SK-N-SH (cell line): ENCODE data around the gene KCNIP4. TPM values are rescaled to one million over a fixed set of nuclear protein-coding genes. Genes with fewer than 3 reads are reported as not detected.

Source experiments
- CTCF ChIA-PET: fragments of 300-600, 350-600 bp; formaldehyde crosslinking; extraction: SDS; loops from one replicate; lab custom pipeline; 2021; lab: Yijun Ruan, JAX
- POLR2A ChIA-PET: fragments of 350-600 bp; sonication (Branson Sonifier 250); formaldehyde crosslinking; extraction: SDS; loops from one replicate; lab custom pipeline; 2020; ENCODE audit warnings: antibody characterized with exemption, inconsistent platforms; lab: Yijun Ruan, JAX
- DNase-seq: peaks from one replicate; pipeline ENCODE4 v3.0.0; 2012
- H2AFZ ChIP-seq: fragments of 200-600 bp; sonication (generic); 2 replicates; pipeline ENCODE4 v1.8.1; 2016; ENCODE audit warnings: antibody characterized with exemption, mild to moderate bottlenecking, low read depth
- H3F3A ChIP-seq: fragments of 200-600 bp; sonication (generic); replicated peaks from 2 replicates; pipeline ENCODE3; 2016; ENCODE audit warnings: antibody characterized with exemption, mild to moderate bottlenecking; ENCODE audit not compliant: insufficient read depth
- H3K27ac ChIP-seq, 2 experiments: fragments of 200-500 bp in 1 of 2; fragments of 200-600 bp in 1 of 2; sonication (Bioruptor generic) in 1 of 2; sonication (generic), shearing (Covaris generic) in 1 of 2; 2 replicates each; pipeline versions ENCODE4 v1.5.1 to v1.6.1; 2014 to 2016; ENCODE audit warnings: low read depth in 2 of 2, inconsistent platforms in 1 of 2, low read length in 1 of 2, mild to moderate bottlenecking in 1 of 2, mixed read lengths in 1 of 2
- H3K27me3 ChIP-seq: fragments of 200-600 bp; sonication (generic), shearing (Covaris generic); 2 replicates; pipeline ENCODE4 v1.6.1; 2016; ENCODE audit warnings: mixed run types; ENCODE audit not compliant: insufficient read depth
- H3K36me3 ChIP-seq, 2 experiments: fragments of 200-500 bp in 1 of 2; fragments of 200-600 bp in 1 of 2; sonication (Bioruptor generic) in 1 of 2; sonication (generic) in 1 of 2; replicated peaks in 1 of 2; 2 replicates each; pipeline versions ENCODE3 to v1.5.1; 2014 to 2016; ENCODE audit warnings: low read length in 1 of 2, mild to moderate bottlenecking in 1 of 2; ENCODE audit not compliant: insufficient read depth in 2 of 2, control insufficient read depth in 1 of 2
- H3K4me1 ChIP-seq, 2 experiments: fragments of 200-500 bp in 1 of 2; fragments of 200-600 bp in 1 of 2; sonication (Bioruptor generic) in 1 of 2; sonication (generic), shearing (Covaris generic) in 1 of 2; 2 replicates each; pipeline versions ENCODE4 v1.5.1 to v1.6.1; 2014 to 2016; ENCODE audit warnings: low read depth in 1 of 2, low read length in 1 of 2, mixed run types in 1 of 2; ENCODE audit not compliant: insufficient read depth in 2 of 2, control insufficient read depth in 1 of 2
- H3K4me2 ChIP-seq: fragments of 200-600 bp; sonication (generic), shearing (Covaris generic); 2 replicates; pipeline ENCODE4 v1.6.1; 2017; ENCODE audit warnings: mixed run types
- H3K4me3 ChIP-seq, 2 experiments: fragments of 200-500 bp in 1 of 2; fragments of 200-600 bp in 1 of 2; sonication (Bioruptor generic) in 1 of 2; sonication (generic), shearing (Covaris generic) in 1 of 2; 2 replicates each; pipeline versions ENCODE4 v1.5.1 to v1.8.1; 2014 to 2016; ENCODE audit warnings: low read depth in 2 of 2, inconsistent platforms in 1 of 2, low read length in 1 of 2, mild to moderate bottlenecking in 1 of 2, mixed read lengths in 1 of 2, moderate library complexity in 1 of 2
- H3K79me2 ChIP-seq: fragments of 200-600 bp; sonication (generic); 2 replicates; pipeline ENCODE4 v1.8.1; 2017; ENCODE audit warnings: mild to moderate bottlenecking; ENCODE audit not compliant: insufficient read depth
- H3K9ac ChIP-seq: fragments of 200-600 bp; sonication (generic); 2 replicates; pipeline ENCODE4 v1.6.1; 2017; ENCODE audit warnings: mixed run types
- H3K9me2 ChIP-seq: fragments of 200-600 bp; sonication (generic); 2 replicates; pipeline ENCODE4 v1.6.1; 2017; ENCODE audit warnings: mixed run types
- H3K9me3 ChIP-seq: fragments of 200-600 bp; sonication (generic); 2 replicates; pipeline ENCODE4 v1.6.1; 2017; ENCODE audit warnings: mixed run types, mild to moderate bottlenecking, moderate library complexity
- H4K20me1 ChIP-seq: fragments of 200-600 bp; sonication (generic); 2 replicates; pipeline ENCODE4 v1.6.1; 2017; ENCODE audit warnings: mild to moderate bottlenecking, mixed run types; ENCODE audit not compliant: insufficient read depth
- CHD2 ChIP-seq: fragments of 150-350 bp; IDR thresholded peaks from 2 replicates; pipeline ENCODE4 v1.6.1; 2018; ENCODE audit warnings: low read length; ENCODE audit not compliant: partially characterized antibody
- EP300 ChIP-seq, 2 experiments: IDR thresholded peaks; 2 replicates each; pipeline versions ENCODE4 v1.4.0 to v1.6.1; 2012; ENCODE audit warnings: borderline replicate concordance in 1 of 2, low read depth in 1 of 2, low read length in 1 of 2
- JUND ChIP-seq: IDR thresholded peaks from 2 replicates; pipeline ENCODE4 v1.4.0; 2012
- MAX ChIP-seq: IDR thresholded peaks from 2 replicates; pipeline ENCODE4 v1.4.0; 2012; ENCODE audit warnings: low read depth
- MEF2A ChIP-seq: IDR thresholded peaks from 2 replicates; pipeline ENCODE4 v1.4.0; 2012; ENCODE audit warnings: low read depth, borderline replicate concordance
- NRF1 ChIP-seq: IDR thresholded peaks from 2 replicates; pipeline ENCODE4 v1.6.1; 2012; ENCODE audit warnings: low read depth, mild to moderate bottlenecking, low read length
- POLR2AphosphoS5 ChIP-seq: IDR thresholded peaks from 2 replicates; pipeline ENCODE4 v1.6.1; 2012; ENCODE audit warnings: low read depth, low read length
- RAD21 ChIP-seq: IDR thresholded peaks from 2 replicates; pipeline ENCODE4 v1.6.1; 2012; ENCODE audit warnings: mild to moderate bottlenecking, low read length
- RCOR1 ChIP-seq: fragments of 150-350 bp; IDR thresholded peaks from 2 replicates; pipeline ENCODE4 v1.6.1; 2017; ENCODE audit warnings: antibody characterized with exemption, low read length
- RFX5 ChIP-seq: IDR thresholded peaks from 2 replicates; pipeline ENCODE4 v1.6.1; 2012; ENCODE audit warnings: mild to moderate bottlenecking, improper control_type of control experiment, low read length
- RXRA ChIP-seq: IDR thresholded peaks from 2 replicates; pipeline ENCODE4 v1.4.0; 2012; ENCODE audit warnings: low read depth, mild to moderate bottlenecking, borderline replicate concordance
- WGBS: methylation state at CpG from one replicate; pipeline ENCODE4 v1.1.6; 2017; ENCODE audit warnings: low lambda C conversion rate; 5-methylcytosine and 5-hydroxymethylcytosine counted together
- polyA plus RNA-seq, 3 experiments: library from polyadenylated mRNA; depleted of rRNA; stranded (reverse); fragments of >200 nt; gene quantifications; 2 replicates each; pipeline ENCODE4 v1.2.3, GENCODE V29; 2012
- TF ChIP-seq, protein P1 (sequence below): IDR thresholded peaks from 2 replicates; pipeline ENCODE4 v1.4.0; 2012; ENCODE audit warnings: low read depth, borderline replicate concordance
- TF ChIP-seq, protein P2 (sequence below): IDR thresholded peaks from 2 replicates; pipeline ENCODE4; 2012

Gene KCNIP4
- polyA plus RNA-seq, 1 of the 3 experiments (the other 2 are of a cell fraction) = 0.18 TPM

DNA sequence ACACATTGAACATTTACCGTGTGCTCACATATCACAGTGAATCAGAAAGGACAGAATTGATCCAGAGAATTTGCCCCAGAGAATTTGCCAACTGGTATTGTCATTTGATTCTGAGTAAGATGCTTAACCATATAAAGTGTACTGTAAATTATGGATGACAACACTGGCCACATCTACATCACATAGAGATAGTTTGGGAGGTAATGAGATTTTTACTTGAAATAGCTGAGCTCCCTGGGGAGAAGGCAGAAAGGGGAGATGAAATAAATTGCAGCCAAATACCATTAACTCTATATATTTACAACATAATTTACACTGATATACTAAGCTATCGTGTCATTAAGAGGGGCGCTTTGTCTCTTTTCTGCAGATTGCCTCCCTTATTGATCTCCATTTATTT lies 564.0 kb downstream of the KCNIP4 start:
- Histone ChIP-seq H3K4me1 (no peaks in the 10 kb centered on the region), H3K4me2 (no peak overlapping the region), H3K9me3 (no peaks in the 10 kb centered on the region), H2AFZ (no peak overlapping the region), H4K20me1 (no peaks in the 10 kb centered on the region), H3K4me3 (no peak overlapping the region), H3K36me3 (no peaks in the 10 kb centered on the region), H3K9me2 (no peaks in the 10 kb centered on the region), H3K27ac (no peak overlapping the region), H3K79me2 (no peaks in the 10 kb centered on the region), H3K27me3 (no peaks in the 10 kb centered on the region), H3K9ac (no peak overlapping the region), H3F3A (no peaks in the 10 kb centered on the region)
- 26% methylated on average over 3 of the region's 3 CpGs for WGBS
- CTCF ChIA-PET = no interaction called here
- TF ChIP-seq, protein P1, sequence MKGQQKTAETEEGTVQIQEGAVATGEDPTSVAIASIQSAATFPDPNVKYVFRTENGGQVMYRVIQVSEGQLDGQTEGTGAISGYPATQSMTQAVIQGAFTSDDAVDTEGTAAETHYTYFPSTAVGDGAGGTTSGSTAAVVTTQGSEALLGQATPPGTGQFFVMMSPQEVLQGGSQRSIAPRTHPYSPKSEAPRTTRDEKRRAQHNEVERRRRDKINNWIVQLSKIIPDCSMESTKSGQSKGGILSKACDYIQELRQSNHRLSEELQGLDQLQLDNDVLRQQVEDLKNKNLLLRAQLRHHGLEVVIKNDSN = no peak
- TF ChIP-seq, protein P2, sequence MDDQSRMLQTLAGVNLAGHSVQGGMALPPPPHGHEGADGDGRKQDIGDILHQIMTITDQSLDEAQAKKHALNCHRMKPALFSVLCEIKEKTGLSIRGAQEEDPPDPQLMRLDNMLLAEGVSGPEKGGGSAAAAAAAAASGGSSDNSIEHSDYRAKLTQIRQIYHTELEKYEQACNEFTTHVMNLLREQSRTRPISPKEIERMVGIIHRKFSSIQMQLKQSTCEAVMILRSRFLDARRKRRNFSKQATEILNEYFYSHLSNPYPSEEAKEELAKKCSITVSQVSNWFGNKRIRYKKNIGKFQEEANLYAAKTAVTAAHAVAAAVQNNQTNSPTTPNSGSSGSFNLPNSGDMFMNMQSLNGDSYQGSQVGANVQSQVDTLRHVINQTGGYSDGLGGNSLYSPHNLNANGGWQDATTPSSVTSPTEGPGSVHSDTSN = no peak
- TF ChIP-seq RFX5 (no peak), CHD2 (no peak)
- POLR2A ChIA-PET = no interaction called here
- DNase-seq = no peak

GRCh38 chr4:21380861-21381260 lies 567.7 kb downstream of the KCNIP4 start:
- H3K9me2 ChIP-seq = no peaks in the 10 kb centered on the region
- TF ChIP-seq CHD2 (no peak), RAD21 (no peak), JUND (no peak), MEF2A (no peak), POLR2AphosphoS5 (no peak), NRF1 (no peak), MAX (no peak), RXRA (no peak), EP300 (IDR thresholded peaks at IDR 0.05; ENCODE audit: borderline replicate concordance in 1 of 2, low read depth in 1 of 2, low read length in 1 of 2) (no peak), RCOR1 (no peak)
- TF ChIP-seq, protein P2 = no peak
- no peak overlapping the region for H3K27ac ChIP-seq
- ChIA-PET CTCF (interaction anchor here (0.8 kb wide), 1 partner anchor 88 kb away, joined by 3 read pairs; no protein-coding TSS in a partner anchor), POLR2A (no interaction called here)
- no peaks in the 10 kb centered on the region for H4K20me1 ChIP-seq
- no peaks in the 10 kb centered on the region for H3K79me2 ChIP-seq
- no peak overlapping the region for H3K4me2 ChIP-seq
- no peaks in the 10 kb centered on the region for H3F3A ChIP-seq
- H3K9me3 ChIP-seq = no peaks in the 10 kb centered on the region
- H3K36me3 ChIP-seq = no peaks in the 10 kb centered on the region
- H3K9ac ChIP-seq = no peak overlapping the region
- DNase-seq = no peak
- H3K27me3 ChIP-seq = no peaks in the 10 kb centered on the region
- no peak overlapping the region for H2AFZ ChIP-seq
- WGBS = 53% methylated on average over 3 of the region's 3 CpGs
- H3K4me3 ChIP-seq = no peak overlapping the region
- no peaks in the 10 kb centered on the region for H3K4me1 ChIP-seq
